LNCaP clone FGC (cell line): ENCODE data around the gene GNAS.

ENCODE experiments used
- DNase-seq: peaks from one replicate; pipeline ENCODE4 v3.0.0-alpha.2; 2011; ENCODE audit warnings: low read depth
- H3K4me3 ChIP-seq: 2 replicates; pipeline ENCODE4 v1.5.1; 2011; ENCODE audit warnings: mild to moderate bottlenecking, low read depth, low read length, control low read depth
- CTCF ChIP-seq: IDR thresholded peaks from 2 replicates; pipeline ENCODE4 v1.5.1; 2012; ENCODE audit warnings: mild to moderate bottlenecking; ENCODE audit not compliant: control insufficient read depth, insufficient read depth; ENCODE audit errors: extremely low read depth

GNAS gene

GRCh38 chr20:58851969-58852458, 502 bp upstream of the GNAS start:
- DNase-seq = no peak

GRCh38 chr20:58853466-58853865, 950 bp downstream of the GNAS start:
- no peak for DNase-seq
- no peak for TF ChIP-seq CTCF
- H3K4me3 ChIP-seq = no peak overlapping the region

More at GRCh38 chr20:58851969-58852458, 502 bp upstream of the GNAS start:
- TF ChIP-seq CTCF = no peak
- H3K4me3 ChIP-seq = peak overlapping the region; percentile 51; the same call in 1 of the 2 replicates

GRCh38 chr20:58853976-58854637, 1.6 kb downstream of the GNAS start:
- TF ChIP-seq CTCF = no peak
- no peak overlapping the region for H3K4me3 ChIP-seq
- no peak for DNase-seq

- TF ChIP-seq CTCF = no peak
- DNase-seq = no peak
- no peak overlapping the region for H3K4me3 ChIP-seq
These were observed 2.3 kb downstream of the GNAS start for GRCh38 chr20:58854638-58855471.

GRCh38 chr20:58855506-58856389, 3.2 kb downstream of the GNAS start:
- H3K4me3 ChIP-seq = peak overlapping the region; percentile 46
- DNase-seq = no peak
- TF ChIP-seq CTCF = no peak

- DNase-seq = no peak
- H3K4me3 ChIP-seq = no peak overlapping the region
- TF ChIP-seq CTCF = no peak
These were observed 10.7 kb downstream of the GNAS start for GRCh38 chr20:58863044-58863790.
